Kidney capillary endothelial cell (primary cell): ENCODE data around the gene PIP5KL1.
A peak's percentile ranks its signal among the peaks of the same experiment; 100 is the strongest.

Experiments used
- DNase-seq: peaks from one replicate; pipeline ENCODE4 v3.0.0-alpha.2; 2018; ENCODE audit warnings: low spot score

PIP5KL1 gene

GRCh38 chr9:127929625-127929979 is 975 bp downstream of the PIP5KL1 start:
- no peak for DNase-seq

- no peak for DNase-seq
These were observed 1.6 kb downstream of the PIP5KL1 start for GRCh38 chr9:127928676-127929624.

- no peak for DNase-seq
These were observed 2.4 kb downstream of the PIP5KL1 start for GRCh38 chr9:127927988-127928675.

GRCh38 chr9:127927201-127927987 is 3.2 kb downstream of the PIP5KL1 start:
- no peak for DNase-seq

- DNase-seq, result no peak
These were observed 3.7 kb downstream of the PIP5KL1 start for GRCh38 chr9:127926906-127927200.

- no peak for DNase-seq
These were observed 4.3 kb downstream of the PIP5KL1 start for GRCh38 chr9:127925959-127926905.

- DNase-seq, result no peak
These were observed 5.7 kb downstream of the PIP5KL1 start for GRCh38 chr9:127924736-127925444.

GRCh38 chr9:127923771-127924170 is 6.8 kb downstream of the PIP5KL1 start:
- no peak for DNase-seq

- no peak for DNase-seq
These were observed 7.5 kb downstream of the PIP5KL1 start for GRCh38 chr9:127923046-127923445.

- DNase-seq, result peak; percentile 77
These were observed 8.9 kb downstream of the PIP5KL1 start for GRCh38 chr9:127921557-127922120.

- no peak for DNase-seq
These were observed 9.8 kb downstream of the PIP5KL1 start for GRCh38 chr9:127920794-127921193.

- peak; percentile 100 for DNase-seq
These were observed 11.2 kb downstream of the PIP5KL1 start for GRCh38 chr9:127919253-127919815.

- no peak for DNase-seq
These were observed 12.1 kb downstream of the PIP5KL1 start for GRCh38 chr9:127918183-127919107.

GRCh38 chr9:127917603-127918002 is 13.0 kb downstream of the PIP5KL1 start:
- no peak for DNase-seq

GRCh38 chr9:127916720-127917581 is 13.6 kb downstream of the PIP5KL1 start, which contains the start of gene ST6GALNAC4:
Gene ST6GALNAC4 (minus strand): TSS chr9:127917041. CDS start chr9:127916419, 622 bp downstream.
- peak; percentile 85 for DNase-seq

- no peak for DNase-seq
These were observed 14.5 kb downstream of the PIP5KL1 start for GRCh38 chr9:127915801-127916719.

- no peak for DNase-seq
These were observed 15.2 kb downstream of the PIP5KL1 start for GRCh38 chr9:127915325-127915752.
